Endometrium (tissue), 2 donors: Measurements from ENCODE around the gene PCDHGB6.
"Not testable (repeated sequence)": the region's sequence is repeated elsewhere in the genome, so short reads cannot be mapped to it uniquely, and the experiment has no call there.

Experiments used
- FAIRE-seq: peaks from 2 replicates; lab custom pipeline; 2012; peaks lifted over from hg19 to GRCh38; lab: Jason Lieb, UNC
- donor health status: control.
- donor health status: control.

PCDHGB6 gene

GRCh38 chr5:141419074-141419880, 11.5 kb downstream of the PCDHGB6 start:
- no peak for FAIRE-seq

GRCh38 chr5:141420855-141421488, 13.2 kb downstream of the PCDHGB6 start, which contains the start of gene PCDHGA11:
Gene PCDHGA11, plus strand, starts transcription at chr5:141421051. Its CDS starts 177 bp downstream, at chr5:141421228.
- no peak for FAIRE-seq

DNA sequence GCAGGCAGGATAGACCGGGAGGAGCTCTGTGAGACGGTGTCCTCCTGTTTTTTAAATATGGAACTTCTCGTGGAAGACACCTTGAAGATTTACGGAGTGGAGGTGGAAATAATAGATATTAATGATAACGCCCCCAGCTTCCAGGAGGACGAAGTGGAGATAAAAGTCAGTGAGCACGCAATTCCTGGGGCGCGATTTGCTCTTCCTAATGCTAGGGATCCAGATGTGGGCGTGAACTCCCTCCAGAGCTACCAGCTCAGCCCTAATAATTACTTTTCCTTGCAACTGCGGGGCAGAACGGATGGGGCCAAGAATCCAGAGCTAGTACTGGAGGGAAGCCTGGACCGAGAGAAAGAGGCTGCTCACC, 13.7 kb downstream of the PCDHGB6 start:
- FAIRE-seq: no peak

DNA sequence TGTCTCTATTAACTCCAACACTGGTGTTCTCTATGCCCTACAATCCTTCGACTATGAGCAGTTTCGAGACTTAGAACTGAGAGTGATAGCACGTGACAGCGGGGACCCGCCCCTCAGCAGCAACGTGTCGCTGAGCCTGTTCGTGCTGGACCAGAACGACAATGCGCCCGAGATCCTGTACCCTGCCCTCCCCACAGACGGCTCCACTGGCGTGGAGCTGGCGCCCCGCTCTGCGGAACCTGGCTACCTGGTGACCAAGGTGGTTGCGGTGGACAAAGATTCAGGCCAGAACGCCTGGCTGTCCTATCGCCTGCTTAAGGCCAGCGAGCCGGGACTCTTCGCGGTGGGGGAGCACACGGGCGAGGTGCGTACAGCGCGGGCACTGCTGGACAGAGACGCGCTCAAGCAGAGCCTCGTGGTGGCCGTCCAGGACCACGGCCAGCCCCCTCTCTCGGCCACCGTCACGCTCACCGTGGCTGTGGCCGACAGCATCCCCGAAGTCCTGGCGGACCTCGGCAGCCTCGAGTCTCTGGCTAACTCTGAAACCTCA, 15.0 kb downstream of the PCDHGB6 start:
- no peak for FAIRE-seq

DNA sequence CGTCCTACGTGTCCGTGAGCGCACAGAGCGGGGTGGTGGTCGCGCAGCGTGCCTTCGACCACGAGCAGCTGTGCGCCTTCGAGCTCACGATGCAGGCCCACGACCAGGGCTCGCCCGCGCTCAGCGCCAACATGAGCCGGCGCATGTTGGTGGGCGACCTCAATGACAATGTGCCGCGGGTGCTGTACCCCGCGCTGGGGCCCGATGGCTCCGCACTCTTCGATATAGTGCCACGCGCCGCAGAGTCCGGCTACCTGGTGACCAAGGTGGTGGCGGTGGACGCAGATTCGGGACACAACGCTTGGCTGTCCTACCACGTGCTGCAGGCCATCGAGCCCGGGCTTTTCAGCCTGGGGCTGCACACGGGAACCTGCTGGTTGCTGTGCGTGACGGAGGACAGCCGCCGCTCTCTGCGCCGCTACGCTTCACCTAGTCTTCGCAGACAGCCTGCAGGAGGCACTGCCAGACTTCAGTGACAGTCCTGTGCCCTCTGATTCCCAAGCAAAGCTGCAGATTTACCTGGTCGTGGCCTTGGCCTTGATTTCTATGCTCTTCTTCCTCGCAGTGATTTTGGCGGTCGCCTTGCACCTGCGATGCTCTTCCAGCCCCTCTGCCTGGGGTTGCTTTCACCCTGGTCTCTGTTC, 20.1 kb downstream of the PCDHGB6 start:
- no peak for FAIRE-seq

GRCh38 chr5:141430332-141431113, 22.7 kb downstream of the PCDHGB6 start, which contains the start of gene PCDHGA12:
Gene PCDHGA12, plus strand, starts transcription at chr5:141430507. Its CDS starts 253 bp downstream, at chr5:141430760.
- FAIRE-seq: no peak

DNA sequence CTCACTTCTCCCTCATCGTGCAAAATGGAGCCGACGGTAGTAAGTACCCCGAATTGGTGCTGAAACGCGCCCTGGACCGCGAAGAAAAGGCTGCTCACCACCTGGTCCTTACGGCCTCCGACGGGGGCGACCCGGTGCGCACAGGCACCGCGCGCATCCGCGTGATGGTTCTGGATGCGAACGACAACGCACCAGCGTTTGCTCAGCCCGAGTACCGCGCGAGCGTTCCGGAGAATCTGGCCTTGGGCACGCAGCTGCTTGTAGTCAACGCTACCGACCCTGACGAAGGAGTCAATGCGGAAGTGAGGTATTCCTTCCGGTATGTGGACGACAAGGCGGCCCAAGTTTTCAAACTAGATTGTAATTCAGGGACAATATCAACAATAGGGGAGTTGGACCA, 23.5 kb downstream of the PCDHGB6 start:
- no peak for FAIRE-seq

- not testable (repeated sequence) for FAIRE-seq
Measured at GRCh38 chr5:141432308-141432707, 24.5 kb downstream of the PCDHGB6 start.

DNA sequence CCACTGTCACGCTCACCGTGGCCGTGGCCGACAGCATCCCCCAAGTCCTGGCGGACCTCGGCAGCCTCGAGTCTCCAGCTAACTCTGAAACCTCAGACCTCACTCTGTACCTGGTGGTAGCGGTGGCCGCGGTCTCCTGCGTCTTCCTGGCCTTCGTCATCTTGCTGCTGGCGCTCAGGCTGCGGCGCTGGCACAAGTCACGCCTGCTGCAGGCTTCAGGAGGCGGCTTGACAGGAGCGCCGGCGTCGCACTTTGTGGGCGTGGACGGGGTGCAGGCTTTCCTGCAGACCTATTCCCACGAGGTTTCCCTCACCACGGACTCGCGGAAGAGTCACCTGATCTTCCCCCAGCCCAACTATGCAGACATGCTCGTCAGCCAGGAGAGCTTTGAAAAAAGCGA, 24.9 kb downstream of the PCDHGB6 start:
- FAIRE-seq: not testable (repeated sequence)

DNA sequence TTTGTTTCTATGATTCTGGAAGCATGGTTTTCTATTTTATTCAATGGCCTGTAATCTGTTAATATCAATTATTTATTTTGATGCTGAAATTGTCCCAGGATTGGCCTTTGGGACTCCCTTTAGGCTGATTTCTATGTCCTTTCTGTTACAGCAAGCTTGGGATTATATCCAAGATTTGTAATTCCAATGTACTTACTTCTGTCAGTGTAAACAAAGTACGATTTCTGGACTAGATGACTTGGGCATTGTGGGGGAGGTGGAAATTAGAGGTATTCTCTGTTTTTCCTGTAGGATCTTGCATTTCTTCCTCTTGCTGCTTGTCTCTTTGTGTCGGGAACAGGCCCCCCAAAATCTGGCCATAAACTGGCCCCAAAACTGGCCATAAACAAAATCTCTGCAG, 26.2 kb downstream of the PCDHGB6 start:
- FAIRE-seq: no peak

- no peak for FAIRE-seq
Measured at GRCh38 chr5:141437221-141437620, 29.4 kb downstream of the PCDHGB6 start.

GRCh38 chr5:141439411-141440141, 31.8 kb downstream of the PCDHGB6 start:
- no peak for FAIRE-seq

DNA sequence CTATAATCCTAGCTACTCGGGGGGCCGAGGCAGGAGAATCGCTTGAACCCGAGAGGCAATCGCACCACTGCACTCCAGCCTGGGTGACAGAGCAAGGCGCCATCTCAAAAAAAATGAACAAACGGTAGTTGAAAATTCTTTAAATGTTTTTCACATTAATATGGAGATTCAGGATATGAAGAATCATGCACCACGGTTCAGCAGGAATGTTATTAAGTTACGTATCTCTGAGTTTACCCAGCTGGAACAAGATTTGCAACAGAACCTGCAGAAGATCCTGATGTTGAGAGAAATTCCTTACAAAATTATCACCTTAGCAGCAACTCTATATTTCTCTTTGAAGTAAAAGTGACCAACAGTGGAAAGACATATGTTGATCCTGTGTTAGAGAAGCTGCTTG, 32.5 kb downstream of the PCDHGB6 start:
- no peak for FAIRE-seq

GRCh38 chr5:141441571-141442170, 33.9 kb downstream of the PCDHGB6 start:
- FAIRE-seq: no peak
